Ectodermal cell (in vitro differentiated cells): ENCODE measurements around the gene OR5H14.
"Not testable (repeated sequence)": the region's sequence is repeated elsewhere in the genome, so short reads cannot be mapped to it uniquely, and the experiment has no call there.

Experiments used
- H3K27ac ChIP-seq: 2 replicates; pipeline ENCODE4 v1.7.0; 2013; ENCODE audit warnings: mild to moderate bottlenecking, low read depth, low read length; ENCODE audit not compliant: insufficient read depth, poor library complexity, severe bottlenecking
- H3K27me3 ChIP-seq: 2 replicates; pipeline ENCODE4 v1.7.0; 2013; ENCODE audit warnings: mild to moderate bottlenecking, low read length; ENCODE audit not compliant: insufficient read depth, control insufficient read depth, poor library complexity, severe bottlenecking
- H3K36me3 ChIP-seq: one replicate; pipeline ENCODE4 v1.7.0; 2013; ENCODE audit warnings: low read length; ENCODE audit not compliant: control insufficient read depth, insufficient read depth
- H3K4me1 ChIP-seq: one replicate; pipeline ENCODE4 v1.7.0; 2013; ENCODE audit warnings: low read length; ENCODE audit not compliant: control insufficient read depth, insufficient read depth
- H3K4me3 ChIP-seq: 2 replicates; pipeline ENCODE4 v1.7.0; 2013; ENCODE audit warnings: low read depth, low read length, control low read depth; ENCODE audit not compliant: insufficient read depth
- H3K9me3 ChIP-seq: 2 replicates; pipeline ENCODE4 v1.7.0; 2013; ENCODE audit warnings: mild to moderate bottlenecking, low read length, moderate library complexity; ENCODE audit not compliant: control insufficient read depth
- WGBS, 2 experiments: methylation state at CpG; one replicate each; pipeline ENCODE4 v1.1.7; 2013; ENCODE audit warnings: missing lambda C conversion rate in 2 of 2; 5-methylcytosine and 5-hydroxymethylcytosine counted together

Gene OR5H14

GRCh38 chr3:98190911-98191310 lies 43.6 kb downstream of the OR5H14 start:
- H3K4me3 ChIP-seq, H3K27me3 ChIP-seq, H3K36me3 ChIP-seq, H3K4me1 ChIP-seq, H3K27ac ChIP-seq, H3K9me3 ChIP-seq: not testable (repeated sequence)

GRCh38 chr3:98196293-98196692 lies 49.0 kb downstream of the OR5H14 start:
- not testable (repeated sequence) for H3K4me1 ChIP-seq, H3K9me3 ChIP-seq, H3K27ac ChIP-seq, H3K36me3 ChIP-seq, H3K27me3 ChIP-seq, H3K4me3 ChIP-seq
- 68 to 87% methylated on average over 1 to 2 of the region's 2 CpGs for WGBS, 2 experiments

DNA sequence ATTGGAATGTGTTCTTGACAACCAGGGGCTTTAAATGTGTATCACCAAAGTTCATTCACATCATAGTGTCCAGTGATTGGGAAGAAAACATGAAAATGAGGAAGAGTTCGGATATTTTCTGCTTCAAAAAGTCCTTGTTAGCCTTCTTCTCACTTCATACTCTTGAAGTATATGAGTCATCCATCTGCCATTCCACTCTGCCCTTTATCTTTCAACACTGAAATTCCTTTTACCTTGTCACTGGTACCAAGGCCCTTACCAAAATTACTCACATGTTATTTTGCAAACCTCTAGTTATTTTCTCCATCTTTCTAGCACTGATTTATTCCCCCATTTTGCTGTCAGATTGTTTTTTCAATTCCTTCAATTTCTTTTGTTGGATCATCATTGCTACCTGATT lies 51.7 kb downstream of the OR5H14 start:
- 89 to 97% methylated on average over 1 of the region's 1 CpG for WGBS, 2 experiments
- H3K4me3 ChIP-seq: no peak overlapping the region
- no peaks in the 10 kb centered on the region for H3K27me3 ChIP-seq
- no peaks in the 10 kb centered on the region for H3K4me1 ChIP-seq
- no peaks in the 10 kb centered on the region for H3K9me3 ChIP-seq
- H3K27ac ChIP-seq: no peak overlapping the region
- H3K36me3 ChIP-seq: no peaks in the 10 kb centered on the region
